PC-3 (cell line): ENCODE data around the gene PLEKHA6. TPM values are rescaled to one million over a fixed set of nuclear protein-coding genes. Genes with fewer than 3 reads are reported as not detected.

Source experiments
- ATAC-seq: fragments of 200-7000 bp; cut with Tn5 transposase; 2 replicates; pipeline ENCODE4 v1.9.1; 2020; ENCODE audit warnings: mild to moderate bottlenecking, moderate library complexity
- BruUV-seq: library from RNA; stranded (reverse); fragments of 400-500 nt; replicated peaks from 2 replicates; lab custom pipeline; 2021; lab: Mats Ljungman, UMichigan
- CTCF ChIA-PET: fragments of 300-600 bp; sonication (Branson Sonifier 250); formaldehyde crosslinking; loops from one replicate; lab custom pipeline; 2022; ENCODE audit warnings: antibody characterized with exemption; lab: Charles Lee
- POLR2A ChIA-PET: fragments of 300-600 bp; sonication (Branson Sonifier 250); formaldehyde crosslinking; loops from one replicate; lab custom pipeline; 2022; ENCODE audit warnings: antibody characterized with exemption; ENCODE audit not compliant: unreplicated experiment; lab: Charles Lee
- DNase-seq: peaks from one replicate; pipeline ENCODE4 v3.0.0-alpha.2; 2015
- H2AFZ ChIP-seq: fragments of 300-600 bp; sonication (generic); 2 replicates; pipeline ENCODE4 v1.6.0; 2016; ENCODE audit warnings: antibody characterized with exemption, low read length
- H3F3A ChIP-seq: fragments of 300-600 bp; sonication (generic); one replicate; pipeline ENCODE4 v1.6.0; 2017; ENCODE audit warnings: antibody characterized with exemption, low read length, control low read depth, mild to moderate bottlenecking; ENCODE audit not compliant: unreplicated experiment
- H3K27ac ChIP-seq: fragments of 300-600 bp; sonication (generic); 2 replicates; pipeline ENCODE4 v1.5.1; 2016; ENCODE audit warnings: mild to moderate bottlenecking, low read length
- H3K27me3 ChIP-seq: fragments of 300-600 bp; sonication (generic); 2 replicates; pipeline ENCODE4 v1.6.1; 2016; ENCODE audit warnings: low read length, mixed read lengths
- H3K36me3 ChIP-seq: fragments of 300-600 bp; sonication (generic); 2 replicates; pipeline ENCODE4 v1.6.1; 2016; ENCODE audit warnings: low read depth, mixed run types, low read length, mixed read lengths
- H3K4me1 ChIP-seq: fragments of 300-600 bp; sonication (generic); 2 replicates; pipeline ENCODE4 v1.5.1; 2016; ENCODE audit warnings: low read length; ENCODE audit not compliant: insufficient read depth
- H3K4me2 ChIP-seq: fragments of 300-600 bp; sonication (generic); 2 replicates; pipeline ENCODE4 v1.6.0; 2016; ENCODE audit warnings: low read length
- H3K4me3 ChIP-seq: fragments of 300-600 bp; sonication (generic); 2 replicates; pipeline ENCODE4 v1.5.1; 2016; ENCODE audit warnings: mild to moderate bottlenecking, low read length, mixed read lengths
- H3K79me2 ChIP-seq: fragments of 300-600 bp; sonication (generic); 2 replicates; pipeline ENCODE4 v1.6.1; 2017; ENCODE audit warnings: low read length, mixed read lengths
- H3K9ac ChIP-seq: fragments of 300-600 bp; sonication (generic); 2 replicates; pipeline ENCODE4 v1.6.0; 2016; ENCODE audit warnings: mild to moderate bottlenecking, low read length
- H3K9me2 ChIP-seq: fragments of 300-600 bp; sonication (generic); replicated peaks from 2 replicates; pipeline ENCODE4 v1.6.1; 2016; ENCODE audit warnings: mixed run types, low read length, mixed read lengths
- H3K9me3 ChIP-seq: fragments of 300-600 bp; sonication (generic); 2 replicates; pipeline ENCODE4 v1.6.1; 2016; ENCODE audit warnings: low read length, mixed read lengths
- H4K20me1 ChIP-seq: fragments of 300-600 bp; sonication (generic); 2 replicates; pipeline ENCODE4 v1.6.1; 2016; ENCODE audit warnings: low read length, mixed read lengths
- CTCF ChIP-seq: fragments of 300-600 bp; sonication (generic); conservative IDR thresholded peaks from 2 replicates; pipeline ENCODE4 v1.5.1; 2017; ENCODE audit warnings: antibody characterized with exemption, low read depth, mild to moderate bottlenecking, low read length
- EZH2 ChIP-seq: fragments of 300-600 bp; sonication (generic); IDR thresholded peaks from one replicate; pipeline ENCODE4 v1.6.1; 2017; ENCODE audit warnings: antibody characterized with exemption, mild to moderate bottlenecking, low read length; ENCODE audit not compliant: unreplicated experiment
- EZH2phosphoT487 ChIP-seq: fragments of 300-600 bp; sonication (generic); IDR thresholded peaks from 2 replicates; pipeline ENCODE4 v1.6.1; 2018; ENCODE audit warnings: mild to moderate bottlenecking, antibody characterized with exemption, low read length, borderline replicate concordance
- intact Hi-C: fragments of 100-400 bp; cut with micrococcal nuclease; formaldehyde crosslinking; loops from 2 replicates; pipeline ENCODE4 v1.9.0; 2023
- total RNA-seq: library from RNA; depleted of rRNA; stranded (reverse); fragments of >200 nt; gene quantifications from 2 replicates; pipeline ENCODE4 v1.2.3, GENCODE V29; 2014

Gene PLEKHA6
- total RNA-seq, 1 experiment from 2014 or later, result 53.8 TPM

GRCh38 chr1:204337583-204337982, 22.1 kb downstream of the PLEKHA6 start:
- intact Hi-C loops, result no loop called here
- H3K9me3 ChIP-seq, result no peaks in the 10 kb centered on the region
- CTCF ChIA-PET, result no interaction called here
- H3K4me3 ChIP-seq, result no peak overlapping the region
- ATAC-seq (no peak), DNase-seq (no peak)
- H3K36me3 ChIP-seq, result no peaks in the 10 kb centered on the region
- H3F3A ChIP-seq, result no peaks in the 10 kb centered on the region
- no peak overlapping the region for H3K9ac ChIP-seq
- TF ChIP-seq CTCF (no peak), EZH2 (no peak), EZH2phosphoT487 (no peak)
- no TSS peak for BruUV-seq
- POLR2A ChIA-PET, result interaction anchor here (0.6 kb wide), 1 partner anchor 53 kb away, joined by 4 read pairs; no protein-coding TSS in a partner anchor
- H3K4me1 ChIP-seq, result no peaks in the 10 kb centered on the region
- no peak overlapping the region for H2AFZ ChIP-seq
- peaks cover 81% of the 10 kb centered on the region for H3K79me2 ChIP-seq
- no peak overlapping the region for H3K27ac ChIP-seq
- H3K27me3 ChIP-seq, result no peaks in the 10 kb centered on the region
- no peaks in the 10 kb centered on the region for H3K9me2 ChIP-seq
- no peak overlapping the region for H3K4me2 ChIP-seq
- H4K20me1 ChIP-seq, result no peaks in the 10 kb centered on the region

- Histone ChIP-seq H3K4me3 (no peak overlapping the region), H3K27ac (no peak overlapping the region), H3K4me2 (no peak overlapping the region), H3K9me3 (no peaks in the 10 kb centered on the region), H3K79me2 (peaks cover 87% of the 10 kb centered on the region), H3K4me1 (peaks cover 1% of the 10 kb centered on the region), H2AFZ (no peak overlapping the region), H3K9ac (no peak overlapping the region), H3K36me3 (no peaks in the 10 kb centered on the region), H3F3A (no peaks in the 10 kb centered on the region), H4K20me1 (no peaks in the 10 kb centered on the region), H3K27me3 (no peaks in the 10 kb centered on the region), H3K9me2 (no peaks in the 10 kb centered on the region)
- TF ChIP-seq EZH2phosphoT487 (no peak), CTCF (no peak), EZH2 (no peak)
- POLR2A ChIA-PET, result interaction anchor here (0.6 kb wide), 1 partner anchor 54 kb away, joined by 4 read pairs; no protein-coding TSS in a partner anchor
- CTCF ChIA-PET, result no interaction called here
- ATAC-seq, result no peak
- BruUV-seq, result no TSS peak
- intact Hi-C loops, result no loop called here
- DNase-seq, result no peak
Measured at GRCh38 chr1:204337036-204337429, 22.7 kb downstream of the PLEKHA6 start.

- no peaks in the 10 kb centered on the region for H3K27me3 ChIP-seq
- BruUV-seq, result no TSS peak
- ChIA-PET CTCF (no interaction called here), POLR2A (no interaction called here)
- no peaks in the 10 kb centered on the region for H3K9me2 ChIP-seq
- H3K27ac ChIP-seq, result no peak overlapping the region
- ATAC-seq, result no peak
- TF ChIP-seq EZH2phosphoT487 (no peak), EZH2 (no peak), CTCF (no peak)
- no peak overlapping the region for H3K4me3 ChIP-seq
- no peak overlapping the region for H3K9ac ChIP-seq
- H3K4me1 ChIP-seq, result peaks cover 6% of the 10 kb centered on the region
- H3K79me2 ChIP-seq, result peaks cover 90% of the 10 kb centered on the region
- no peak for DNase-seq
- no peak overlapping the region for H3K4me2 ChIP-seq
- intact Hi-C loops, result no loop called here
- H3K36me3 ChIP-seq, result no peaks in the 10 kb centered on the region
- H3F3A ChIP-seq, result no peaks in the 10 kb centered on the region
- no peak overlapping the region for H2AFZ ChIP-seq
- no peaks in the 10 kb centered on the region for H4K20me1 ChIP-seq
- H3K9me3 ChIP-seq, result no peaks in the 10 kb centered on the region
Measured at GRCh38 chr1:204336421-204337035, 23.2 kb downstream of the PLEKHA6 start.
